Fibroblast of lung (primary cell): ENCODE results near the gene CDH24. TPM values are rescaled to one million over a fixed set of nuclear protein-coding genes. Genes with fewer than 3 reads are reported as not detected.
"Not testable (repeated sequence)": the region's sequence is repeated elsewhere in the genome, so short reads cannot be mapped to it uniquely, and the experiment has no call there.

Experiments used
- DNase-seq, 2 donors: peaks; one replicate each; pipeline versions ENCODE4 v3.0.0 to v3.0.0-alpha.2; 2010; ENCODE audit warnings: low read depth in 2 of 2
- H2AFZ ChIP-seq: 2 replicates; pipeline ENCODE4 v1.5.1; 2012; ENCODE audit warnings: low read length, control low read depth, inconsistent platforms
- H3K27ac ChIP-seq: 2 replicates; pipeline ENCODE4 v1.5.1; 2011; ENCODE audit warnings: low read length, control low read depth; ENCODE audit not compliant: insufficient read depth
- H3K27me3 ChIP-seq: 2 replicates; pipeline ENCODE4 v1.5.1; 2011; ENCODE audit warnings: mild to moderate bottlenecking, low read length; ENCODE audit not compliant: control insufficient read depth, insufficient read depth
- H3K36me3 ChIP-seq: 2 replicates; pipeline ENCODE4 v1.5.1; 2011; ENCODE audit warnings: low read length; ENCODE audit not compliant: control insufficient read depth, insufficient read depth
- H3K4me1 ChIP-seq: 2 replicates; pipeline ENCODE4 v1.5.1; 2011; ENCODE audit warnings: low read length; ENCODE audit not compliant: control insufficient read depth, insufficient read depth; ENCODE audit errors: extremely low read depth
- H3K4me2 ChIP-seq: 2 replicates; pipeline ENCODE4 v1.5.1; 2011; ENCODE audit warnings: low read length, control low read depth; ENCODE audit not compliant: insufficient read depth; ENCODE audit errors: extremely low read depth
- H3K4me3 ChIP-seq, 4 experiments: fragments of 200-600 bp in 1 of 4; sonication (generic) in 1 of 4; replicated peaks in 1 of 4; 2 replicates each; pipeline ENCODE4 v1.5.1; 2011 to 2016; ENCODE audit warnings: low read length in 4 of 4, low read depth in 3 of 4, mild to moderate bottlenecking in 3 of 4, control low read depth in 2 of 4, inconsistent platforms in 1 of 4, mixed read lengths in 1 of 4; ENCODE audit not compliant: insufficient read depth in 1 of 4; ENCODE audit errors: control extremely low read depth in 1 of 4
- H3K79me2 ChIP-seq: 2 replicates; pipeline ENCODE4 v1.5.1; 2012; ENCODE audit warnings: mild to moderate bottlenecking, low read length, inconsistent platforms; ENCODE audit not compliant: control insufficient read depth, insufficient read depth
- H3K9ac ChIP-seq: 2 replicates; pipeline ENCODE4 v1.5.1; 2011; ENCODE audit warnings: mild to moderate bottlenecking, low read length, control low read depth; ENCODE audit not compliant: insufficient read depth
- H3K9me3 ChIP-seq: 2 replicates; pipeline ENCODE4 v1.5.1; 2012; ENCODE audit warnings: low read depth, low read length; ENCODE audit not compliant: control insufficient read depth, insufficient read depth
- H4K20me1 ChIP-seq: 2 replicates; pipeline ENCODE4 v1.5.1; 2011; ENCODE audit warnings: low read length; ENCODE audit not compliant: control insufficient read depth, insufficient read depth; ENCODE audit errors: extremely low read depth
- EZH2 ChIP-seq: IDR thresholded peaks from 2 replicates; pipeline ENCODE4 v1.5.1; 2012; ENCODE audit warnings: low read length, control low read depth, mild to moderate bottlenecking; ENCODE audit errors: missing control alignments
- polyA plus RNA-seq, 2 donors: library from polyadenylated mRNA; depleted of rRNA in 1 of 2; stranded (reverse) in 1 of 2; unstranded in 1 of 2; fragments of >200 nt; gene quantifications; 2 replicates each; pipeline ENCODE4 v1.2.1, GENCODE V29; 2011 to 2012; ENCODE audit warnings: missing spikeins in 1 of 2
- total RNA-seq: library from RNA; depleted of rRNA; stranded (reverse); fragments of >200 nt; gene quantifications from 2 replicates; pipeline ENCODE4 v1.2.1, GENCODE V29; 2014
- TF ChIP-seq, protein P1 (sequence below), 2 donors: IDR thresholded peaks in 1 of 2; conservative IDR thresholded peaks in 1 of 2; 1 replicate in 1 of 2; 2 replicates in 1 of 2; pipeline ENCODE4 v1.5.1; 2011 to 2012; ENCODE audit warnings: low read length in 2 of 2, control low read depth in 1 of 2, inconsistent platforms in 1 of 2, low read depth in 1 of 2, mild to moderate bottlenecking in 1 of 2

Gene CDH24
- total and polyA plus RNA-seq, 2 donors (not counting 1 experiment from before 2014, with no cell fraction given): 5.0 to 5.6 TPM

DNA sequence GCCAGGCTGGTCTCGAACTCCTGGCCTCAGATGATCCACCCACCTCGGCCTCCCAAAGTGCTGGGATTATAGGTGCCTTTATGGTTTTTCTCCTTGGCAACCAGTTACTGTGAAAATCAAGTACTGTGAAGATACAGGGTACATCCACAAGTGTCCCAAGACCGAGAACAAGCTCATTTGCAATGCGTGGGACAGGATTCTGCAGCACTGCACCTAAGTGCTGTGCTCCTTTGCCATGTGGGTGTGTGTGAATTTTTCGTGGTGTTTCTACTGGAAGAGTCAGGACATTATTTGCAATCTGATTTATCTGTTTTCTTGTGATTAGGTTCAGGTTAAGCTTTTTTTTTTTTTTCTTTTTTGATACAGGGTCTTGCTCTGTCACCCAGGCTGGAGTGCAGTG is 40.2 kb downstream of the CDH24 start:
- H2AFZ ChIP-seq: no peak overlapping the region
- no peak overlapping the region for H3K27ac ChIP-seq
- no peaks in the 10 kb centered on the region for H3K79me2 ChIP-seq
- no peak overlapping the region for H3K4me2 ChIP-seq
- no peaks in the 10 kb centered on the region for H4K20me1 ChIP-seq
- no peaks in the 10 kb centered on the region for H3K27me3 ChIP-seq
- no peak for DNase-seq
- no peaks in the 10 kb centered on the region for H3K4me1 ChIP-seq
- H3K9ac ChIP-seq: no peak overlapping the region
- no peaks in the 10 kb centered on the region for H3K36me3 ChIP-seq
- TF ChIP-seq, protein P1, sequence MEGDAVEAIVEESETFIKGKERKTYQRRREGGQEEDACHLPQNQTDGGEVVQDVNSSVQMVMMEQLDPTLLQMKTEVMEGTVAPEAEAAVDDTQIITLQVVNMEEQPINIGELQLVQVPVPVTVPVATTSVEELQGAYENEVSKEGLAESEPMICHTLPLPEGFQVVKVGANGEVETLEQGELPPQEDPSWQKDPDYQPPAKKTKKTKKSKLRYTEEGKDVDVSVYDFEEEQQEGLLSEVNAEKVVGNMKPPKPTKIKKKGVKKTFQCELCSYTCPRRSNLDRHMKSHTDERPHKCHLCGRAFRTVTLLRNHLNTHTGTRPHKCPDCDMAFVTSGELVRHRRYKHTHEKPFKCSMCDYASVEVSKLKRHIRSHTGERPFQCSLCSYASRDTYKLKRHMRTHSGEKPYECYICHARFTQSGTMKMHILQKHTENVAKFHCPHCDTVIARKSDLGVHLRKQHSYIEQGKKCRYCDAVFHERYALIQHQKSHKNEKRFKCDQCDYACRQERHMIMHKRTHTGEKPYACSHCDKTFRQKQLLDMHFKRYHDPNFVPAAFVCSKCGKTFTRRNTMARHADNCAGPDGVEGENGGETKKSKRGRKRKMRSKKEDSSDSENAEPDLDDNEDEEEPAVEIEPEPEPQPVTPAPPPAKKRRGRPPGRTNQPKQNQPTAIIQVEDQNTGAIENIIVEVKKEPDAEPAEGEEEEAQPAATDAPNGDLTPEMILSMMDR (conservative IDR thresholded peaks at IDR 0.05 in 1 of 2, IDR thresholded peaks at IDR 0.05 in 1 of 2; ENCODE audit: low read depth in 1 of 2, low read length in 2 of 2): no peak
- TF ChIP-seq EZH2: no peak
- no peaks in the 10 kb centered on the region for H3K9me3 ChIP-seq
- H3K4me3 ChIP-seq: no peak overlapping the region

DNA sequence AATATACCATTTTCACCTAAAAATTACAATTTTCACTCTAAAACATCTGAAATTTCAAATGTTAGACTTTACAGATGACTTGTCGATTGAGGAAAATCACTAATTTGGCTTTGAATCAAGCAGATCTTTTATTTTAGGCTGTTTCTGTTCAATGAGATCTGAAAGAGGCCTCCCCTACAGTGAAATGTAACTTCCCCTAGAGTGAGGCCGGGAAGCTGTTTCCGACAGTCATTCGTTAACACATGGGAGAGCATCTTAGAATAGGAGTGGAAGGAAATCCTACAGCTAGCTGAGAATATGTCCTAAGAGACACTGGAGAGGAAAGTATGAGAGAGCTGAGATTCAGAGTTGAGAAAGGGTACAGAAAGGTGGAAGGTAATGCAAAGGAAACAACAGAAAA is 41.7 kb downstream of the CDH24 start:
- DNase-seq: no peak
- no peak for TF ChIP-seq EZH2
- TF ChIP-seq, protein P1 (conservative IDR thresholded peaks at IDR 0.05 in 1 of 2, IDR thresholded peaks at IDR 0.05 in 1 of 2; ENCODE audit: low read depth in 1 of 2, low read length in 2 of 2): no peak
- H3K4me1 ChIP-seq: no peaks in the 10 kb centered on the region
- no peaks in the 10 kb centered on the region for H3K27me3 ChIP-seq
- no peaks in the 10 kb centered on the region for H3K79me2 ChIP-seq
- no peak overlapping the region for H3K27ac ChIP-seq
- H4K20me1 ChIP-seq: no peaks in the 10 kb centered on the region
- no peak overlapping the region for H2AFZ ChIP-seq
- H3K9ac ChIP-seq: no peak overlapping the region
- no peaks in the 10 kb centered on the region for H3K36me3 ChIP-seq
- H3K4me3 ChIP-seq: no peak overlapping the region
- H3K4me2 ChIP-seq: no peak overlapping the region
- no peaks in the 10 kb centered on the region for H3K9me3 ChIP-seq

- H3K27ac ChIP-seq: not testable (repeated sequence)
Measured at GRCh38 chr14:23013749-23014054, 43.6 kb downstream of the CDH24 start.

More at GRCh38 chr14:23013749-23014054, 43.6 kb downstream of the CDH24 start:
- not testable (repeated sequence) for H3K4me3 ChIP-seq, DNase-seq, H4K20me1 ChIP-seq, H3K4me1 ChIP-seq, H3K4me2 ChIP-seq, H3K79me2 ChIP-seq, H3K9ac ChIP-seq, H3K27me3 ChIP-seq, H3K9me3 ChIP-seq, H2AFZ ChIP-seq, H3K36me3 ChIP-seq
